Measurements from ENCODE around the gene WIZ. TPM values are rescaled to one million over a fixed set of nuclear protein-coding genes. Genes with fewer than 3 reads are reported as not detected.
"Not testable (repeated sequence)": the region's sequence is repeated elsewhere in the genome, so short reads cannot be mapped to it uniquely, and the experiment has no call there.

WIZ gene
- total and polyA plus RNA-seq, 5 donors from 2014 or later = 0.25 to 17.6 (median 1.0) TPM

- not testable (repeated sequence) for H3K9me3 ChIP-seq (ENCODE audit: control insufficient read depth in 2 of 2, low read length in 2 of 2); H3K4me3 ChIP-seq (ENCODE audit: low read depth, low read length); H3K27me3 ChIP-seq (ENCODE audit: control insufficient read depth, insufficient read depth, low read length); H3K36me3 ChIP-seq (ENCODE audit: control insufficient read depth, insufficient read depth, low read length); H3K9me3 Mint-ChIP-seq; DNase-seq; H3K27ac Mint-ChIP-seq; H3K27ac ChIP-seq (ENCODE audit: insufficient read depth, low read length, poor library complexity, severe bottlenecking); H3K27me3 Mint-ChIP-seq; H3K36me3 Mint-ChIP-seq; ATAC-seq (ENCODE audit: low read depth in 2 of 2); H3K4me3 Mint-ChIP-seq
- peaks cover 12% of the 10 kb centered on the region for H3K4me1 ChIP-seq (ENCODE audit: control insufficient read depth, insufficient read depth, low read length, poor library complexity, severe bottlenecking)
- H3K4me1 Mint-ChIP-seq = peaks cover 0 to 38% (median 16%) of the 10 kb centered on the region in 4 donors
These were observed 31.2 kb upstream of the WIZ start for GRCh38 chr19:15480996-15481395.

- Histone ChIP-seq H3K27ac (ENCODE audit: insufficient read depth, low read length, poor library complexity, severe bottlenecking) (no peak within 1 kb of the TSS), H3K36me3 (ENCODE audit: control insufficient read depth, insufficient read depth, low read length) (no peaks in the 10 kb centered on the region), H3K27me3 (ENCODE audit: control insufficient read depth, insufficient read depth, low read length) (no peaks in the 10 kb centered on the region), H3K9me3 (ENCODE audit: control insufficient read depth in 2 of 2, low read length in 2 of 2) (no peaks in the 10 kb centered on the region), H3K4me3 (ENCODE audit: low read depth, low read length) (peak within 1 kb of the TSS; percentile 24), H3K4me1 (ENCODE audit: control insufficient read depth, insufficient read depth, low read length, poor library complexity, severe bottlenecking) (peaks cover 12% of the 10 kb centered on the region)
- Mint-ChIP-seq H3K4me1 (peaks cover 0 to 43% (median 18%) of the 10 kb centered on the region in 4 donors), H3K27me3 (no peaks in the 10 kb centered on the region), H3K9me3 (peaks cover 0 to 4% (median 0%) of the 10 kb centered on the region in 7 donors), H3K36me3 (no peaks in the 10 kb centered on the region), H3K4me3 (peak within 1 kb of the TSS in 3 of 4 donors; percentile 12 to 54 (median 13)), H3K27ac (peak within 1 kb of the TSS; percentile 72 to 82 (median 75))
- no peak for DNase-seq
- no peak for ATAC-seq (ENCODE audit: low read depth in 2 of 2)
These were observed 29.9 kb upstream of the WIZ start, which contains the start of gene PGLYRP2 for GRCh38 chr19:15479391-15480345. PGLYRP2 (minus strand) TSS chr19:15479501; CDS start chr19:15479371, 130 bp downstream.

- DNase-seq (no peak), ATAC-seq (ENCODE audit: low read depth in 2 of 2) (no peak)
- peaks cover 8 to 55% (median 27%) of the 10 kb centered on the region in 4 donors for H3K4me1 Mint-ChIP-seq
- peaks cover 0 to 1% (median 0%) of the 10 kb centered on the region in 7 donors for H3K9me3 Mint-ChIP-seq
- Histone ChIP-seq H3K4me1 (ENCODE audit: control insufficient read depth, insufficient read depth, low read length, poor library complexity, severe bottlenecking) (peaks cover 25% of the 10 kb centered on the region), H3K27ac (ENCODE audit: insufficient read depth, low read length, poor library complexity, severe bottlenecking) (no peak overlapping the region), H3K36me3 (ENCODE audit: control insufficient read depth, insufficient read depth, low read length) (no peaks in the 10 kb centered on the region), H3K27me3 (ENCODE audit: control insufficient read depth, insufficient read depth, low read length) (no peaks in the 10 kb centered on the region), H3K9me3 (ENCODE audit: control insufficient read depth in 2 of 2, low read length in 2 of 2) (no peaks in the 10 kb centered on the region), H3K4me3 (ENCODE audit: low read depth, low read length) (no peak overlapping the region)
- no peaks in the 10 kb centered on the region for H3K27me3 Mint-ChIP-seq
- peak overlapping the region in 1 of 4 donors; percentile 18 for H3K4me3 Mint-ChIP-seq
- H3K27ac Mint-ChIP-seq = no peak overlapping the region
- H3K36me3 Mint-ChIP-seq = no peaks in the 10 kb centered on the region
These were observed 26.6 kb upstream of the WIZ start for GRCh38 chr19:15476325-15476724.

GRCh38 chr19:15475611-15476010, 25.9 kb upstream of the WIZ start:
- no peaks in the 10 kb centered on the region for H3K36me3 Mint-ChIP-seq
- Histone ChIP-seq H3K36me3 (ENCODE audit: control insufficient read depth, insufficient read depth, low read length) (no peaks in the 10 kb centered on the region), H3K9me3 (ENCODE audit: control insufficient read depth in 2 of 2, low read length in 2 of 2) (no peaks in the 10 kb centered on the region), H3K27ac (ENCODE audit: insufficient read depth, low read length, poor library complexity, severe bottlenecking) (no peak overlapping the region), H3K4me1 (ENCODE audit: control insufficient read depth, insufficient read depth, low read length, poor library complexity, severe bottlenecking) (peaks cover 25% of the 10 kb centered on the region), H3K4me3 (ENCODE audit: low read depth, low read length) (no peak overlapping the region), H3K27me3 (ENCODE audit: control insufficient read depth, insufficient read depth, low read length) (no peaks in the 10 kb centered on the region)
- no peak for DNase-seq
- H3K27ac Mint-ChIP-seq = no peak overlapping the region
- H3K4me3 Mint-ChIP-seq = no peak overlapping the region
- ATAC-seq (ENCODE audit: low read depth in 2 of 2) = no peak
- H3K9me3 Mint-ChIP-seq = peaks cover 0 to 1% (median 0%) of the 10 kb centered on the region in 7 donors
- H3K4me1 Mint-ChIP-seq = peaks cover 8 to 57% (median 27%) of the 10 kb centered on the region in 4 donors
- H3K27me3 Mint-ChIP-seq = no peaks in the 10 kb centered on the region

- ATAC-seq (ENCODE audit: low read depth in 2 of 2) (no peak), DNase-seq (no peak)
- Histone ChIP-seq H3K27me3 (ENCODE audit: control insufficient read depth, insufficient read depth, low read length) (no peaks in the 10 kb centered on the region), H3K4me3 (ENCODE audit: low read depth, low read length) (no peak overlapping the region), H3K36me3 (ENCODE audit: control insufficient read depth, insufficient read depth, low read length) (no peaks in the 10 kb centered on the region), H3K9me3 (ENCODE audit: control insufficient read depth in 2 of 2, low read length in 2 of 2) (no peaks in the 10 kb centered on the region), H3K27ac (ENCODE audit: insufficient read depth, low read length, poor library complexity, severe bottlenecking) (no peak overlapping the region), H3K4me1 (ENCODE audit: control insufficient read depth, insufficient read depth, low read length, poor library complexity, severe bottlenecking) (peaks cover 25% of the 10 kb centered on the region)
- Mint-ChIP-seq H3K27ac (peak overlapping the region in 2 of 3 donors; percentile 51 to 94), H3K36me3 (no peaks in the 10 kb centered on the region), H3K9me3 (peaks cover 0 to 1% (median 0%) of the 10 kb centered on the region in 7 donors), H3K4me1 (peaks cover 8 to 56% (median 27%) of the 10 kb centered on the region in 4 donors), H3K4me3 (no peak overlapping the region), H3K27me3 (no peaks in the 10 kb centered on the region)
These were observed 25.4 kb upstream of the WIZ start for GRCh38 chr19:15475169-15475568.

GRCh38 chr19:15473821-15474220, 24.1 kb upstream of the WIZ start:
- Mint-ChIP-seq H3K4me3 (peak overlapping the region; percentile 29 to 65 (median 42)), H3K27ac (peak overlapping the region; percentile 8 to 28 (median 16)), H3K4me1 (peaks cover 8 to 58% (median 30%) of the 10 kb centered on the region in 4 donors)
- DNase-seq (peak in 1 of 3 donors; percentile 44), ATAC-seq (ENCODE audit: low read depth in 2 of 2) (peak; percentile 25 to 30)
- H3K27ac ChIP-seq (ENCODE audit: insufficient read depth, low read length, poor library complexity, severe bottlenecking); H3K36me3 ChIP-seq (ENCODE audit: control insufficient read depth, insufficient read depth, low read length); H3K27me3 Mint-ChIP-seq; H3K36me3 Mint-ChIP-seq; H3K27me3 ChIP-seq (ENCODE audit: control insufficient read depth, insufficient read depth, low read length); H3K9me3 Mint-ChIP-seq; H3K9me3 ChIP-seq (ENCODE audit: control insufficient read depth in 2 of 2, low read length in 2 of 2): not testable (repeated sequence)
- peak overlapping the region; percentile 65 for H3K4me3 ChIP-seq (ENCODE audit: low read depth, low read length)
- H3K4me1 ChIP-seq (ENCODE audit: control insufficient read depth, insufficient read depth, low read length, poor library complexity, severe bottlenecking) = peaks cover 35% of the 10 kb centered on the region

GRCh38 chr19:15471639-15472101, 21.9 kb upstream of the WIZ start:
- no peaks in the 10 kb centered on the region for H3K27me3 ChIP-seq (ENCODE audit: control insufficient read depth, insufficient read depth, low read length)
- peaks cover 38% of the 10 kb centered on the region for H3K4me1 ChIP-seq (ENCODE audit: control insufficient read depth, insufficient read depth, low read length, poor library complexity, severe bottlenecking)
- H3K36me3 ChIP-seq (ENCODE audit: control insufficient read depth, insufficient read depth, low read length) = no peaks in the 10 kb centered on the region
- Mint-ChIP-seq H3K36me3 (no peaks in the 10 kb centered on the region), H3K27ac (no peak overlapping the region), H3K27me3 (no peaks in the 10 kb centered on the region), H3K4me1 (peaks cover 15 to 63% (median 42%) of the 10 kb centered on the region in 4 donors), H3K4me3 (peak overlapping the region in 2 of 4 donors; percentile 38 to 63), H3K9me3 (peaks cover 0 to 1% (median 0%) of the 10 kb centered on the region in 7 donors)
- no peaks in the 10 kb centered on the region for H3K9me3 ChIP-seq (ENCODE audit: control insufficient read depth in 2 of 2, low read length in 2 of 2)
- no peak overlapping the region for H3K27ac ChIP-seq (ENCODE audit: insufficient read depth, low read length, poor library complexity, severe bottlenecking)
- H3K4me3 ChIP-seq (ENCODE audit: low read depth, low read length) = no peak overlapping the region
- DNase-seq = no peak
- ATAC-seq (ENCODE audit: low read depth in 2 of 2) = no peak

All from CD4-positive, CD25-positive, alpha-beta regulatory T cell (primary cell).